ACC112 (cell line): ENCODE data around the gene INPP4B.

Source experiments
- H2AFZ ChIP-seq: fragments of 200-600 bp; sonication (generic); one replicate; pipeline ENCODE4 v1.6.0; 2017; ENCODE audit warnings: antibody characterized with exemption, low read length; ENCODE audit not compliant: unreplicated experiment
- H3K27ac ChIP-seq: fragments of 200-600 bp; sonication (generic); 2 replicates; pipeline ENCODE4 v1.5.1; 2014; ENCODE audit warnings: low read depth, mild to moderate bottlenecking, antibody characterized with exemption, low read length, moderate library complexity
- H3K27me3 ChIP-seq: fragments of 200-600 bp; sonication (generic); 2 replicates; pipeline ENCODE4 v1.6.1; 2014; ENCODE audit warnings: mild to moderate bottlenecking, antibody characterized with exemption, low read length, moderate library complexity, mixed read lengths; ENCODE audit not compliant: insufficient read depth
- H3K36me3 ChIP-seq: fragments of 200-600 bp; sonication (generic); 2 replicates; pipeline ENCODE4 v1.6.1; 2016; ENCODE audit warnings: mild to moderate bottlenecking, antibody characterized with exemption, low read length, moderate library complexity, mixed read lengths; ENCODE audit not compliant: insufficient read depth
- H3K4me1 ChIP-seq: fragments of 200-600 bp; sonication (generic); one replicate; pipeline ENCODE4 v1.6.1; 2016; ENCODE audit warnings: low read length, mixed read lengths; ENCODE audit not compliant: insufficient read depth, unreplicated experiment, control insufficient read depth
- H3K4me3 ChIP-seq: fragments of 200-600 bp; sonication (generic); 2 replicates; pipeline ENCODE4 v1.5.1; 2014; ENCODE audit warnings: mild to moderate bottlenecking, low read depth, low read length
- H3K79me2 ChIP-seq: fragments of 200-600 bp; sonication (generic); one replicate; pipeline ENCODE4 v1.6.0; 2016; ENCODE audit warnings: low read length; ENCODE audit not compliant: control insufficient read depth, unreplicated experiment, insufficient read depth

INPP4B gene

DNA sequence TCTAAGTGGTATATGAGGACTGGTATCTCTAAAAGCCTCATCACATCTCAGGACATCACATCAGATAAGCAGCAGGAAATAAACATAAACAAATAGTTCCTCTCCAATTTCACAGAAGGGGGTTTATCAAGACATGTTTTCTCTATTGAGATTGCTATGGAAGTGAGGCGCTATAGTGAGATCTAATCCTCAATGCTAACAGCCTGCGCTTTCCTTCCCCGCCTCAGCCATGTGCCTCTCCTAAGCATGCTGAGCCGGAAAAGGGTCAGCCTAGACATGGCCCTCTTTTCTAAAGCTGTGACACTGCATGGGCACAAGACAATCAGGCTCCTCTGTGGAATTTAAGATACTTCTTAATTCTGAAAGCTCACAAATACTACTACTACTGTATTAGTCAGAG, 286.1 kb downstream of the INPP4B start:
- Histone ChIP-seq H3K27me3 (no peaks in the 10 kb centered on the region), H2AFZ (no peak overlapping the region), H3K4me3 (no peak overlapping the region), H3K79me2 (no peaks in the 10 kb centered on the region), H3K27ac (no peak overlapping the region), H3K36me3 (no peaks in the 10 kb centered on the region), H3K4me1 (no peaks in the 10 kb centered on the region)

- Histone ChIP-seq H2AFZ (no peak overlapping the region), H3K4me1 (no peaks in the 10 kb centered on the region), H3K27ac (no peak overlapping the region), H3K79me2 (no peaks in the 10 kb centered on the region), H3K27me3 (no peaks in the 10 kb centered on the region), H3K36me3 (no peaks in the 10 kb centered on the region), H3K4me3 (no peak overlapping the region)
These were observed 287.2 kb downstream of the INPP4B start for GRCh38 chr4:142558851-142559250.

GRCh38 chr4:142557239-142557801, 288.8 kb downstream of the INPP4B start:
- Histone ChIP-seq H3K27ac (no peak overlapping the region), H3K4me1 (no peaks in the 10 kb centered on the region), H3K79me2 (no peaks in the 10 kb centered on the region), H3K27me3 (no peaks in the 10 kb centered on the region), H2AFZ (no peak overlapping the region), H3K4me3 (no peak overlapping the region), H3K36me3 (no peaks in the 10 kb centered on the region)

- H3K36me3 ChIP-seq: no peaks in the 10 kb centered on the region
- no peak overlapping the region for H3K27ac ChIP-seq
- H3K4me3 ChIP-seq: no peak overlapping the region
- H3K27me3 ChIP-seq: no peaks in the 10 kb centered on the region
- H3K79me2 ChIP-seq: no peaks in the 10 kb centered on the region
- no peak overlapping the region for H2AFZ ChIP-seq
- no peaks in the 10 kb centered on the region for H3K4me1 ChIP-seq
These were observed 289.4 kb downstream of the INPP4B start for GRCh38 chr4:142556570-142557238.

DNA sequence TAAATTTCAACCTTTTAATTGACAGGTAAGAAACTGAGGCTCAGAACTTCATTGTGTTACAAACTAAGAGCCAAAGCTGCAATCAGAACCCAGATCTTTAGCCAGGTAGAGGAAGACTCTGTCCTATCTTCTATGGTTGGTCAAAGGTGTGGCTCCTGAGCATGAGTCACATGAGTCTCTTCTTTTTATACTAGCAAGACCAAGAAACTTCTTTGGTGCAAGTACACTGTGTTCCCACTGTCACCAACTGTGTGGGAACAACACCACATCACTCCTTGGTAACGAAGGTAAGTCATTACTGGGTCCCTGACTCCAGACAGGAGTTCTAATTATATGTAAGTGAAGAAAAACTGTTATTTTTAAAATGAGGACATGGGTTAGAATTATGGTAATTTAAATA, 290.1 kb downstream of the INPP4B start:
- H3K27ac ChIP-seq: no peak overlapping the region
- H2AFZ ChIP-seq: no peak overlapping the region
- H3K4me1 ChIP-seq: peaks cover 2% of the 10 kb centered on the region
- H3K27me3 ChIP-seq: no peaks in the 10 kb centered on the region
- no peak overlapping the region for H3K4me3 ChIP-seq
- H3K79me2 ChIP-seq: no peaks in the 10 kb centered on the region
- H3K36me3 ChIP-seq: no peaks in the 10 kb centered on the region

GRCh38 chr4:142554412-142554811, 291.7 kb downstream of the INPP4B start:
- Histone ChIP-seq H3K4me3 (no peak overlapping the region), H2AFZ (no peak overlapping the region)

DNA sequence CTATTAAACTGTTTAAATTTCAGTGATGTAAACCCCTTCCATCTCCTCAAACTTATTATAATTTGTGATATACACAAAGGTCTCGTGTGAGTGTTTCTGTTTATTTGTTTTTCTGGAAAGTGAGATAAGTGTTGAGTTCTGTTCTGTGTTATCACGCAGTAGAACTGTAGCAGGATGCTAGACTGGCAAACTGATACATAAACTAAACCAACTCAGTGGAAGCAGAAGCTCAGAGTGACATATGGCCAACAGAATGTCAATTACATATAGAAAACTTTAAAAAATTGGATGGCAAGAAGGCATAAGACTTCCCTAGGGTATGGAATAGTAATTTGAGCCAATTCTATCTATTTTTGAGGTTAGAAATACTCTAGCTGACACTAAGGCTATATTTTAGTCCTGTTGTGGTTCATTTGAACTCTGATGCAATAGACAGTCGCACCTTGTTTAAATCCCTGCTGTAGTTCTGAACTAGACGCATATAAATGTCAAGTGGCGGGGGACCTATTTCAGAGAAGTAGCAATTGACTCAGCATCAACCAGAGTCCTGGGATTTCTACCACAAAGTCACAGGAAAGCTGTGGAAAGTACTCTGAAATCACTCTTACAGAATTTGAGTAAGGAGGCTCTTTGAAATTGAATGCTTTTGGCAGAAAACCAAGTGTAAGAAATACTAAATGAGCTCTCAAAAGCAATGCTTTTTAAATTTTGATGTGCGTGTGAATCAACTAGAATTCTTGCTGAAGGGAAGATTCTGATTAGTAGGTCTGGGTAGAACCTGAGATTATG, 294.4 kb downstream of the INPP4B start:
- Histone ChIP-seq H3K36me3 (no peaks in the 10 kb centered on the region), H3K27ac (no peak overlapping the region), H3K4me3 (no peak overlapping the region), H3K27me3 (no peaks in the 10 kb centered on the region), H3K79me2 (no peaks in the 10 kb centered on the region), H3K4me1 (peaks cover 26% of the 10 kb centered on the region), H2AFZ (no peak overlapping the region)

More at GRCh38 chr4:142554412-142554811, 291.7 kb downstream of the INPP4B start:
- Histone ChIP-seq H3K36me3 (no peaks in the 10 kb centered on the region), H3K4me1 (peaks cover 15% of the 10 kb centered on the region), H3K27me3 (no peaks in the 10 kb centered on the region), H3K27ac (no peak overlapping the region), H3K79me2 (no peaks in the 10 kb centered on the region)

GRCh38 chr4:142550965-142551364, 295.1 kb downstream of the INPP4B start:
- Histone ChIP-seq H2AFZ (no peak overlapping the region), H3K36me3 (no peaks in the 10 kb centered on the region)

DNA sequence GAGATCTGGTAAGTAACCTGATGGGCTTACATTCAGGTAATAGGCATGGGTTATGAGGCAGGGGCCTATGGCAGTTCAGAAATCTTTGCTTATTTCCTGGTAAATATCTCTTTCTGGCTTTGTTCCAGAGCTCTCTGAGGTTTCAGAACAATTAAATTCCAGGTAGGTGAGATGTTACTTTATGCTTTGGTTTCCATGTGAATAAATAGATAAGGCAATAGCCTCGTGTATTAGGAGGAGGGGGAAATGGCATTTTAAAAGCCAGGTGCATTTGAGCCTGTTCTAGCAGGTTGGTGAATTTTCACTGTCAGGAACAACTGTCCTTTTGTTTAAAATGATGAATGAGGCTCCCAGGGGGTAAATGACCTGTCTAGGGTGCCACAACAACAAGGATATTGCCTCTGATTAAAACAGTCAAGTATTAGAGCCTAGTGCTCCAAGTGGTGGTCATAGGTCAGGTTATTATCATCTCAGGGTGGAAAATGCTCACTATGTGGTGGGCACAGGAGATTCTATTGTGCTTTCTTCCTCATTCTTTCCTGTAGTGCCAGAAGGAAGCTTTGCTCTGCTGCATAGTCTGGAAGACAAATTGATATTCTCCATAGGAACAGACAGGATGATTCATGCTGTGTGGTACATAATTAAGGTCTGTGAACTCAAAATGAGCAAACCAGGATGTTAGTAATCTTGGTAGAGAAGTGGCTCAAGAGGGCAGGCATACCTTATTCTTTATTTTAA, 296.2 kb downstream of the INPP4B start:
- Histone ChIP-seq H3K27ac (peak overlapping the region; percentile 64), H3K4me1 (peaks cover 26% of the 10 kb centered on the region), H3K27me3 (no peaks in the 10 kb centered on the region), H3K4me3 (no peak overlapping the region), H2AFZ (no peak overlapping the region), H3K79me2 (no peaks in the 10 kb centered on the region), H3K36me3 (no peaks in the 10 kb centered on the region)

More at GRCh38 chr4:142550965-142551364, 295.1 kb downstream of the INPP4B start:
- Histone ChIP-seq H3K27ac (no peak overlapping the region), H3K79me2 (no peaks in the 10 kb centered on the region), H3K27me3 (no peaks in the 10 kb centered on the region), H3K4me3 (no peak overlapping the region), H3K4me1 (peaks cover 26% of the 10 kb centered on the region)

DNA sequence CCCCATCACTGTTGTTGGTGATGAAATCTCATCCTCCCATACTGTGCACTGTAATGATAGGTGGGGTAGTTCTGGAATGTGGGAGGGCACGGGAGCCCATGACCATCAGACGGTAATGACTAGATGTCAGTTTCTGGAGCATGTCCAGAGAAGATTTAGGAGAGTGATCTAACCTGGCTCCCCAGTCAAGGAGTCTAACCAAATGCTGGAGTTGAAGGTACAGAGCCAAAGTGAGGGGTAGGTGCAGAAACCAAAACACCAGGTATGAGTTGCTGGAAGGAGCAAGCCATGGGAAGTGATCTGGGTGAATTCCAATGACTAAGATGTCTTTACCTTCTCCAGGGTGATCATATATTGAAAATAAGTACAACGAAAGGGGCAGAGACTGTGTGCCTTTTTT, 296.9 kb downstream of the INPP4B start:
- Histone ChIP-seq H3K36me3 (no peaks in the 10 kb centered on the region), H3K4me3 (no peak overlapping the region), H3K4me1 (peaks cover 26% of the 10 kb centered on the region), H3K27ac (no peak overlapping the region), H3K79me2 (no peaks in the 10 kb centered on the region), H2AFZ (no peak overlapping the region), H3K27me3 (no peaks in the 10 kb centered on the region)
